Activated naive CD4-positive, alpha-beta T cell treated with anti-CD3 and anti-CD28 coated beads, Interleukin-2, amount 50 U/mL, for 24 hours (primary cell): Measurements from ENCODE around the gene PTPN9.
"Not testable (repeated sequence)": the region's sequence is repeated elsewhere in the genome, so short reads cannot be mapped to it uniquely, and the experiment has no call there.

ENCODE experiments used
- H3K27ac Mint-ChIP-seq: one replicate; pipeline ENCODE4 v1.8.0; 2021; ENCODE audit warnings: mild to moderate bottlenecking, mixed read lengths
- H3K27me3 Mint-ChIP-seq: one replicate; pipeline ENCODE4 v1.8.0; 2021; ENCODE audit warnings: mixed read lengths
- H3K36me3 Mint-ChIP-seq: one replicate; pipeline ENCODE4 v1.8.0; 2021; ENCODE audit warnings: mixed read lengths
- H3K4me1 Mint-ChIP-seq: one replicate; pipeline ENCODE4 v1.8.0; 2021; ENCODE audit warnings: mixed read lengths
- H3K4me3 Mint-ChIP-seq: one replicate; pipeline ENCODE4 v1.8.0; 2021; ENCODE audit warnings: mild to moderate bottlenecking, mixed read lengths
- H3K9me3 Mint-ChIP-seq: one replicate; pipeline ENCODE4 v1.8.0; 2021; ENCODE audit warnings: mixed read lengths

Gene PTPN9

DNA sequence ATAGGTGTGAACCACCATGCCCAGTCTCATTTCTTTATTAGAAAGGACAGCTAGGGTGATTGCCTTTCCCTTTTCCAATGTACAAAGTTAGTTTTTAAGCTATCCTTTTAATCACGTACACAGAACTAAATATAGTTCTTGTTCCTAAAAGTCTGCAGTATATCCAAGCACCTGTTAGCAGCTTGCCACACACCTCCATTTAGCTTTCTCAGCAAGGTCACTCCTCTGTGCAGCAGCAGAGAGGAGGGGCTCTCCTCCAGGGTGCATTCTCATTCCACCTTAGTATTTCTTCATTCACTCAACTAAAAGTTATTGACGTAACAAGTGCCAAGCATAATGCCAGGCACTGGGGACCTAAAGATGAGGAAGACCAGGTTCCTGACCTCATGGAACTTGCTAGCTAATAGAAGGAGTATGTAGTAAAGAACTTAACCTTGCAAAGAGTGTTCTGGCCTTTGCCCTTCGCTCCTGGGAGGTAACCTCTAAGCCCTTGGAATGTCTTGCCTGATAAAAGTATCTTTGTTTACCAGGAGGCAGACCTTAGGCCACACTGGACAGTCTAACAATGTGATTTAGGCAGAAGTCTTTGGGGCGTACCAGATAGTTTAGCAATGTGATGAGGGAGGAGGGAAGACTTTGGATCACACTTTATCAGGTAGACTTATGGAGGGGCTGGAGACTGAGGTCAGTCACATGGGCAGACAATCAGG is 12.7 kb upstream of the PTPN9 start:
- Mint-ChIP-seq H3K4me3 (no peak overlapping the region), H3K27ac (no peak overlapping the region), H3K27me3 (no peaks in the 10 kb centered on the region), H3K9me3 (no peaks in the 10 kb centered on the region), H3K4me1 (peaks cover 33% of the 10 kb centered on the region), H3K36me3 (peaks cover 23% of the 10 kb centered on the region)

GRCh38 chr15:75590239-75590638 is 11.1 kb upstream of the PTPN9 start:
- no peaks in the 10 kb centered on the region for H3K9me3 Mint-ChIP-seq
- peaks cover 13% of the 10 kb centered on the region for H3K36me3 Mint-ChIP-seq
- no peak overlapping the region for H3K4me3 Mint-ChIP-seq
- H3K27me3 Mint-ChIP-seq = no peaks in the 10 kb centered on the region
- H3K4me1 Mint-ChIP-seq = peaks cover 24% of the 10 kb centered on the region
- no peak overlapping the region for H3K27ac Mint-ChIP-seq

DNA sequence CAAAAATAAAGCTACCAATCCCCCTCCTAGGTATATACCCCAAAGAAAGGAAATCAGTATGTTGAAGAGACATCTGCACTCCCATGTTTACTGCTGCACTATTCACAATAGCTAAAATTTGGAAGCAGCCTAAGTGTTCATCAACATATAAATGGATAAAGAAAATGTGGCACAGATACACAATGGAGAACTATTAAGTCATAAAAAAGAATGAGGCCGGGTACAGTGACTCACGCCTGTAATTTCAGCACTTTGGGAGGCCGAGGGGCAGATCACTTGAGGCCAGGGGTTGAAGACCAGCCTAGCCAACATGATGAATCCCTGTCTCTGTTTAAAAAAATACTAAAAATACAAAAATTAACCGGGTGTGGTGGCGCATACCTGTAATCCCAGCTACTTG is 10.0 kb upstream of the PTPN9 start:
- H3K36me3 Mint-ChIP-seq = peaks cover 10% of the 10 kb centered on the region
- no peak overlapping the region for H3K27ac Mint-ChIP-seq
- no peak overlapping the region for H3K4me3 Mint-ChIP-seq
- no peaks in the 10 kb centered on the region for H3K9me3 Mint-ChIP-seq
- peaks cover 24% of the 10 kb centered on the region for H3K4me1 Mint-ChIP-seq
- H3K27me3 Mint-ChIP-seq = no peaks in the 10 kb centered on the region

- H3K27ac Mint-ChIP-seq, H3K36me3 Mint-ChIP-seq, H3K4me3 Mint-ChIP-seq, H3K27me3 Mint-ChIP-seq, H3K9me3 Mint-ChIP-seq: not testable (repeated sequence)
- peaks cover 19% of the 10 kb centered on the region for H3K4me1 Mint-ChIP-seq
These were observed 7.3 kb upstream of the PTPN9 start for GRCh38 chr15:75586422-75586821.

- Mint-ChIP-seq H3K9me3 (no peaks in the 10 kb centered on the region), H3K27me3 (no peaks in the 10 kb centered on the region), H3K4me3 (no peak overlapping the region), H3K36me3 (peaks cover 2% of the 10 kb centered on the region), H3K4me1 (peaks cover 9% of the 10 kb centered on the region), H3K27ac (no peak overlapping the region)
These were observed 5.0 kb upstream of the PTPN9 start for GRCh38 chr15:75584121-75584520.

DNA sequence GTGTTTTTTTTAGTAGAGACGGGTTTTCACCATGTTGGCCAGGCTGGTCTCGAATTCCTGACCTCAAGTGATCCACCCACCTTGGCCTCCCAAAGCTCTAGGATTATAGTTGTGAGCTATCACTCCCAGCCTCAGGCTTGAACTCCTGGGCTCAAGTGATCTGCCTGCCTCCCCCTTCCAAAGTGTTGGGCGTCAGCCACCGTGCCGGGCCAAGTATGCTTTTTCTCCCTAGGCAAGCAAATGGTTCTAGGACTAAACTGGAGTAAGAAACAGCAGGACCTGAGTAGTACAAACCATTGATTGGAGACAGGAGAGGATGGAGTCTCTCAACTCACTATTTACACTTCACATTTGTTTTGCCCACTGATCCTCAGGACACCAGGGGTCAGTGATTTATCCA is 4.6 kb upstream of the PTPN9 start:
- no peaks in the 10 kb centered on the region for H3K27me3 Mint-ChIP-seq
- H3K9me3 Mint-ChIP-seq = no peaks in the 10 kb centered on the region
- H3K27ac Mint-ChIP-seq = no peak overlapping the region

GRCh38 chr15:75582943-75583342 is 3.8 kb upstream of the PTPN9 start:
- H3K27ac Mint-ChIP-seq, H3K36me3 Mint-ChIP-seq, H3K4me3 Mint-ChIP-seq, H3K9me3 Mint-ChIP-seq, H3K4me1 Mint-ChIP-seq, H3K27me3 Mint-ChIP-seq: not testable (repeated sequence)

More for the DNA sequence above, 4.6 kb upstream of the PTPN9 start:
- H3K36me3 Mint-ChIP-seq = no peaks in the 10 kb centered on the region
- H3K4me3 Mint-ChIP-seq = no peak overlapping the region
- peaks cover 6% of the 10 kb centered on the region for H3K4me1 Mint-ChIP-seq

GRCh38 chr15:75578173-75578947 is 755 bp downstream of the PTPN9 start:
- H3K4me1 Mint-ChIP-seq = peaks cover 24% of the 10 kb centered on the region
- no peaks in the 10 kb centered on the region for H3K36me3 Mint-ChIP-seq
- H3K27me3 Mint-ChIP-seq = no peaks in the 10 kb centered on the region
- no peaks in the 10 kb centered on the region for H3K9me3 Mint-ChIP-seq
- H3K27ac Mint-ChIP-seq = peak overlapping the region; percentile 92
- peak overlapping the region; percentile 90 for H3K4me3 Mint-ChIP-seq

GRCh38 chr15:75577401-75578172 is 1.5 kb downstream of the PTPN9 start:
- H3K36me3 Mint-ChIP-seq = no peaks in the 10 kb centered on the region
- H3K9me3 Mint-ChIP-seq = no peaks in the 10 kb centered on the region
- peak overlapping the region; percentile 90 for H3K4me3 Mint-ChIP-seq
- H3K27me3 Mint-ChIP-seq = no peaks in the 10 kb centered on the region
- H3K4me1 Mint-ChIP-seq = peaks cover 30% of the 10 kb centered on the region
- peak overlapping the region; percentile 92 for H3K27ac Mint-ChIP-seq

- Mint-ChIP-seq H3K36me3 (no peaks in the 10 kb centered on the region), H3K4me3 (no peak overlapping the region), H3K4me1 (peaks cover 30% of the 10 kb centered on the region), H3K27me3 (no peaks in the 10 kb centered on the region), H3K27ac (peak overlapping the region; percentile 25), H3K9me3 (no peaks in the 10 kb centered on the region)
These were observed 5.3 kb downstream of the PTPN9 start for GRCh38 chr15:75573648-75574384.

GRCh38 chr15:75570126-75570845 is 8.8 kb downstream of the PTPN9 start:
- no peaks in the 10 kb centered on the region for H3K27me3 Mint-ChIP-seq
- H3K4me3 Mint-ChIP-seq = no peak overlapping the region
- no peaks in the 10 kb centered on the region for H3K36me3 Mint-ChIP-seq
- H3K9me3 Mint-ChIP-seq = no peaks in the 10 kb centered on the region
- no peak overlapping the region for H3K27ac Mint-ChIP-seq
- peaks cover 25% of the 10 kb centered on the region for H3K4me1 Mint-ChIP-seq

- Mint-ChIP-seq H3K36me3 (no peaks in the 10 kb centered on the region), H3K27ac (no peak overlapping the region), H3K27me3 (no peaks in the 10 kb centered on the region), H3K4me1 (peaks cover 13% of the 10 kb centered on the region), H3K4me3 (no peak overlapping the region), H3K9me3 (no peaks in the 10 kb centered on the region)
These were observed 13.8 kb downstream of the PTPN9 start for GRCh38 chr15:75565062-75565970.

DNA sequence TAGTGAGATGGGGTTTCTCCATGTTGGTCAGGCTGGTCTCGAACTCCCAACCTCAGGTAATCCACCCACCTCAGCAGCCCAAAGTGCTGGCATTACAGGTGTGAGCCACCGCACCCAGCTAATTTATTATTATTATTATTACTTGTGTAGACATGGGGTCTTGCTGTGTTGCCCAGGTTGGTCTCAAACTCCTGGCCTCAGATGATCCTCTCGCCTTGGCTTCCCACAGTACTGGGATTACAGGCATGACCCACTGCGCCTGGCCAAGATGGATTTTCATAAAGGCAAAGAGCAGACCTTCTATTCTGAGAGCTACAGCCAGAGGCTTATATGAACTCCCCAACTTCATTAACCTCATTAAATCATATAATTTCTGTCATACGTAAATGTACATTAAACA is 17.2 kb downstream of the PTPN9 start:
- Mint-ChIP-seq H3K27ac (no peak overlapping the region), H3K4me3 (no peak overlapping the region), H3K36me3 (no peaks in the 10 kb centered on the region), H3K27me3 (no peaks in the 10 kb centered on the region), H3K4me1 (peaks cover 5% of the 10 kb centered on the region), H3K9me3 (no peaks in the 10 kb centered on the region)

- not testable (repeated sequence) for H3K4me1 Mint-ChIP-seq, H3K36me3 Mint-ChIP-seq, H3K27me3 Mint-ChIP-seq, H3K4me3 Mint-ChIP-seq, H3K27ac Mint-ChIP-seq, H3K9me3 Mint-ChIP-seq
These were observed 19.8 kb downstream of the PTPN9 start for GRCh38 chr15:75559360-75559759.
